Measurements from ENCODE around the gene AMPH.

DNA sequence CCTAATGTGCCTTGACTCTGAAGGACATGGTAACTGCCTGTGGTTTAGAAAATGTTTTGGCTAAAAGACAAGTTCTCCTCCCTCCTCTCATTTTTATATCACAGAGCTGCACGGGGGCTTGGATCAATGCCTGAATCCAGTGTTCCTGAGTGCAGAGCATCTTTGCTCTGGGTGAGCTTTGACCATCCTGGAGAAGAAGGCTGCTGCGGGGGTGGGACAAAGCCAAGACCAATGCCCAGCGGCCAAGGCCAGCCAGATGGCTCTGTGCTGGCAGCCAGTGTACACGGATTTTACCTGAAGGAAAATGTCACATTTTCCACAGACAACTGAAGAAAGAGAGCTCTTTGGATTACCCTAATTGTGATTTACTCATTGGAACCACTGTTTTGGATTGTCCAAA is 255.7 kb downstream of the AMPH start:
- TF ChIP-seq POLR2A (IDR thresholded peaks at IDR 0.05) = no peak
- TF ChIP-seq, protein P1, sequence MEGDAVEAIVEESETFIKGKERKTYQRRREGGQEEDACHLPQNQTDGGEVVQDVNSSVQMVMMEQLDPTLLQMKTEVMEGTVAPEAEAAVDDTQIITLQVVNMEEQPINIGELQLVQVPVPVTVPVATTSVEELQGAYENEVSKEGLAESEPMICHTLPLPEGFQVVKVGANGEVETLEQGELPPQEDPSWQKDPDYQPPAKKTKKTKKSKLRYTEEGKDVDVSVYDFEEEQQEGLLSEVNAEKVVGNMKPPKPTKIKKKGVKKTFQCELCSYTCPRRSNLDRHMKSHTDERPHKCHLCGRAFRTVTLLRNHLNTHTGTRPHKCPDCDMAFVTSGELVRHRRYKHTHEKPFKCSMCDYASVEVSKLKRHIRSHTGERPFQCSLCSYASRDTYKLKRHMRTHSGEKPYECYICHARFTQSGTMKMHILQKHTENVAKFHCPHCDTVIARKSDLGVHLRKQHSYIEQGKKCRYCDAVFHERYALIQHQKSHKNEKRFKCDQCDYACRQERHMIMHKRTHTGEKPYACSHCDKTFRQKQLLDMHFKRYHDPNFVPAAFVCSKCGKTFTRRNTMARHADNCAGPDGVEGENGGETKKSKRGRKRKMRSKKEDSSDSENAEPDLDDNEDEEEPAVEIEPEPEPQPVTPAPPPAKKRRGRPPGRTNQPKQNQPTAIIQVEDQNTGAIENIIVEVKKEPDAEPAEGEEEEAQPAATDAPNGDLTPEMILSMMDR (IDR thresholded peaks at IDR 0.05) = no peak
